Smooth muscle cell of bladder (primary cell): ENCODE measurements around the gene SWSAP1. TPM values are rescaled to one million over a fixed set of nuclear protein-coding genes. Genes with fewer than 3 reads are reported as not detected.

Experiments used
- total RNA-seq: library from RNA; depleted of rRNA; stranded (reverse); fragments of >200 nt; gene quantifications from 2 replicates; pipeline ENCODE4 v1.2.3, GENCODE V29; 2014

The SWSAP1 gene, protein sequence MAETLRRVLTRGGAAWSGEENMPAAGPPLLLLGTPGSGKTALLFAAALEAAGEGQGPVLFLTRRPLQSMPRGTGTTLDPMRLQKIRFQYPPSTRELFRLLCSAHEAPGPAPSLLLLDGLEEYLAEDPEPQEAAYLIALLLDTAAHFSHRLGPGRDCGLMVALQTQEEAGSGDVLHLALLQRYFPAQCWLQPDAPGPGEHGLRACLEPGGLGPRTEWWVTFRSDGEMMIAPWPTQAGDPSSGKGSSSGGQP
- total RNA-seq: 0.37 and 0.43 TPM in 2 replicates

GRCh38 chr19:11374433-11375142 lies at the start of gene SWSAP1:
TSS of gene SWSAP1 (plus strand) at chr19:11374666. CDS start at chr19:11374681, 15 bp downstream.

GRCh38 chr19:11339254-11340098 lies 35.0 kb upstream of the SWSAP1 start, which contains the start of gene RAB3D:
TSS of gene RAB3D (minus strand) at chr19:11339657. CDS start at chr19:11337399, 2,258 bp downstream.

GRCh38 chr19:11346104-11346940 lies 28.1 kb upstream of the SWSAP1 start, which contains the start of the genes CCDC159 and TMEM205:
TSS of gene CCDC159 (plus strand) at chr19:11346519. CDS start at chr19:11346607, 88 bp downstream.
TSS of gene TMEM205 (minus strand) at chr19:11346268. CDS start at chr19:11345619, 649 bp downstream.

DNA sequence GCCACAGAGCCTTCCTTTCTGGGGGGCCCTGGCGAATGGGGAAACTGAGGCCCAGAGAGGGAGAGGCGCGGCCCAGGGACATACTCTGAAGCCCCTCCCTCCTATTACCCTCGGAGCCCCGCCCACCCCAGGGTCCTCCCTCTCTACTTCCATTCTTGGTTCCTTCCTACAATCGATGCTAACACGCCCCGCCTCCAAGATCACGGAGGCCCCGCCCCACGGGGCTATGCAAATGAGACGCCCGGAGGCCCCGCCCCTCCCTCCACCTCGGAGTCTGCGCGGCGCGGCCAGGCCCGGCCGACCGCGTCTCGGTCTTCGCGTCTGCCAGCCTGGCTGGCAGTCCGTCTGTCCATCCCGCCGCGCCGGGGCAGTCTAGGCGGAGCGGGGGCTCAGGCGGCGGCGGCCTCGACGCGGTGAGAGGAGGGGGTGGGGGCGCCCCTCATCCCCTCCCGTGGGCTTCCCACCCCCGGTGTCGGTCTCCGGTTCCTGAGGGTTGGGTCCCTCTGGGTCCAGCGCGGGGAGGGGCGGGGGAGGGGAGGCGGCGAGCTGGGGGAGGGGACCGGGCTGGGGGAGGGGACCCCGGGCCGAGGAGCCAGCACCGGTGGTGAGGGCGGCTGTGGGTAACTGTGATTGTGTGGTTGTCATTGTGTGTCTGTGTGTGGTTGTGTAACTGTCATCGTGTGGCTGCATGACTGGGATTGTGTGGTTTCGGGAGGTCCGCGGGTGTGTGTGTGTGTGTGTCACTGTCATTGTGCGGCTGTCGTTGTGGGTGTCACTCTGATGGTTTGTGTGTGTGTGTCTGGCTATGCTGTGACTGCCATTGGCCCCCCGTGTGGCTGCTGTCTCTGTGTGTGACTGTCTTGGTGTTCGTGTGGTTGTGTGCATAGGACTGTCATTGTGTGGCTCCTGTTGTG lies 19.0 kb upstream of the SWSAP1 start, which contains the start of gene PLPPR2:
Gene PLPPR2 (plus strand): TSS at position 273 of the 914 bp plus-strand sequence. CDS start 2,242 bp downstream, outside the sequence.

DNA sequence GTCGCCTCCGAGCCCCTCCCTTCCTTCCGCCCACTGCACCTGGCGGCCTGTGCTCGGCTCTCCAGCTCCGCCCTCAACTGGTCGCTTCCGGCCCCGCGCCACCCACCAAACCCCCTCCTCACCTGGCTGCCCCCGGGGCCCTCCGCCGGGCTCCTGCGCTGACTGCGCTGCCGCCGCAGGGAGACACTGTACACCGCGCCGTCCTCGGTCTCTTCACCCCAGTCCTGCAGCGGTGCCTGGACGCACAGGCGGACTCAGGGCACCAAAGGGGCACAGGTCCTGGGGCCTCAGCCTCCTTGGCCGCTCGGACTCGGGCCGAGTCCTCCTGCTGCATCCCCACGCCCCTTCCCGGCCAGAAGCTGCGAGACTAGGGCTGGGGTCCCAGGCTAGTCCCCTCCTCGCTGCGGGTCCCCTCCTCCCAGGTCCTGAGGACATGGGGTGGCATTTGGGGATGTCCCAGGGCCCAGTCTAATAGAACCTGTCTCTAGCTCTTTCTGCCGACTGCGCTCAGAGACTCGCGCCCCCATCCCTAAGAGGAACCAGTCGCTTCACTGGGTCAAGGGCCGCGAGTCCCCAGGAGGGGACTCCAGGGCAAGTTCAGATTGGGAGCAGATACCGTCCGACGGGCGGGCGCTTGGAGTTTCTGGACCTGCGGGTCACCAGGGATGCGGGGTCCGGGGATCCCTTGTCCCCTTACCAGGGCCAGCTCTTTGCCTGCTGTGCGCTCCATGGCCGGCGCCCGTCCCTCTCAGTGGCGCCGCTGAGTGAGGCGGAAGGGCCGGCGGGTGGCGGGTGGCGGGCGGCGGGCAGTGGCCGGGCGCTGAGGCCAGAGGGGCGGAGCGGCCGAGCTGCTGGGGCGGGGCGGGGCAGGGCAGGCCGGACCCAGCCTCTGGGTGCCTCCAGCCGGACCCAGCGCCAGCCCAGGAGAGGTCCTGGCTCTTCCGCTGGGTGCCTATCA lies 44.4 kb downstream of the SWSAP1 start, which contains the start of gene RGL3:
Gene RGL3 (minus strand): TSS at position 766 of the 958 bp plus-strand sequence. CDS start 36 bp downstream, at position 730.

Other genes with a start within 250 kb of the SWSAP1 start
- 9.6 and 14.8 TPM in 2 replicates for gene SPC24, start 218.9 kb upstream of the SWSAP1 start, total RNA-seq
- gene KANK2, start 177.1 kb upstream of the SWSAP1 start, total RNA-seq: 137 and 277 TPM in 2 replicates
- 0.18 TPM in 1 of 2 replicates, not detected in the other for gene ANGPTL8, start 135.0 kb upstream of the SWSAP1 start, total RNA-seq
- 5.0 and 7.0 TPM in 2 replicates for gene DOCK6, start 112.1 kb upstream of the SWSAP1 start, total RNA-seq
- gene TSPAN16, start 78.5 kb upstream of the SWSAP1 start, total RNA-seq: not detected in 2 replicates
- gene RAB3D, start 35.0 kb upstream of the SWSAP1 start, total RNA-seq: 16.2 and 22.2 TPM in 2 replicates
- 92.3 and 93.8 TPM in 2 replicates for gene TMEM205, start 28.4 kb upstream of the SWSAP1 start, total RNA-seq
- 7.0 and 9.6 TPM in 2 replicates for gene CCDC159, start 28.1 kb upstream of the SWSAP1 start, total RNA-seq
- gene PLPPR2, start 19.2 kb upstream of the SWSAP1 start, total RNA-seq: 10.0 and 13.0 TPM in 2 replicates
- 3.8 and 6.0 TPM in 2 replicates for gene EPOR, start 9.6 kb downstream of the SWSAP1 start, total RNA-seq
- 1.4 TPM in 2 replicates for gene RGL3, start 44.6 kb downstream of the SWSAP1 start, total RNA-seq
- gene ODAD3, start 60.5 kb downstream of the SWSAP1 start, total RNA-seq: 0.18 and 0.28 TPM in 2 replicates
- 106 and 160 TPM in 2 replicates for gene PRKCSH, start 61.0 kb downstream of the SWSAP1 start, total RNA-seq
- gene ELAVL3, start 106.4 kb downstream of the SWSAP1 start, total RNA-seq: not detected in 2 replicates
- 4.0 and 6.4 TPM in 2 replicates for gene ZNF653, start 131.2 kb downstream of the SWSAP1 start, total RNA-seq
- gene ECSIT, start 154.5 kb downstream of the SWSAP1 start, total RNA-seq: 27.7 and 43.3 TPM in 2 replicates
- gene CNN1, start 164.2 kb downstream of the SWSAP1 start, total RNA-seq: 7.5 and 16.5 TPM in 2 replicates
- gene ELOF1, start 184.6 kb downstream of the SWSAP1 start, total RNA-seq: 29.4 and 41.2 TPM in 2 replicates
- gene ACP5, start 203.0 kb downstream of the SWSAP1 start, total RNA-seq: 1.3 and 2.0 TPM in 2 replicates
- 19.0 and 19.3 TPM in 2 replicates for gene ZNF627, start 222.8 kb downstream of the SWSAP1 start, total RNA-seq